IPS-15b (cell line): ENCODE measurements around the gene SEC14L6.

Source experiments
- H3K27me3 ChIP-seq: one replicate; pipeline ENCODE4 v1.6.1; 2013; ENCODE audit warnings: low read length; ENCODE audit not compliant: control insufficient read depth, insufficient read depth
- H3K36me3 ChIP-seq: one replicate; pipeline ENCODE4 v1.6.1; 2013; ENCODE audit warnings: low read length; ENCODE audit not compliant: control insufficient read depth, insufficient read depth
- H3K4me1 ChIP-seq: one replicate; pipeline ENCODE4 v1.6.1; 2013; ENCODE audit warnings: mild to moderate bottlenecking, low read length; ENCODE audit not compliant: control insufficient read depth, insufficient read depth
- H3K4me3 ChIP-seq: one replicate; pipeline ENCODE4 v1.5.1; 2013; ENCODE audit warnings: low read depth, low read length
- H3K9ac ChIP-seq: one replicate; pipeline ENCODE4 v1.6.1; 2013; ENCODE audit warnings: low read depth, mild to moderate bottlenecking, low read length
- H3K9me3 ChIP-seq: one replicate; pipeline ENCODE4 v1.6.1; 2013; ENCODE audit warnings: mild to moderate bottlenecking, low read length; ENCODE audit not compliant: control insufficient read depth, insufficient read depth

Gene SEC14L6

DNA sequence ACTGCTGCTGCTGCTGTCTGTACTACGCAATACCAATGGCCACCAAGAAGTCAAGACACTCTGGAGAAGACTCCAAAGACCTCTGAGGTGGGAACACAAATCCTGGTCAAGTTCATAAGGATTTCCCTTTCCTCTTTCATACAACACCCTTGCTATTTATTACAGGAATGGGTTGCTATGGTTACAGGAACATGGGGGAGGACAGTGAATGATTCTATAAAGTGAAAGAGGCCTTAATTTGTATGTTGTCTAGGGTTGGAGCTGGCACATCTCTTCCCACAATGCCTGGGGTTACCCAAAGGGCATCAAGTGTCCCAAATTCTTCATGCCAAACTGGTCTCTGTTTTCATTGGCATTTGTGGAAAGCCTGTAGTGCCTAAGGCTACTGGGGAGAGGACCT, 63.4 kb downstream of the SEC14L6 start:
- Histone ChIP-seq H3K9me3 (no peaks in the 10 kb centered on the region), H3K4me3 (no peak overlapping the region), H3K4me1 (no peaks in the 10 kb centered on the region), H3K9ac (no peak overlapping the region), H3K36me3 (no peaks in the 10 kb centered on the region), H3K27me3 (no peaks in the 10 kb centered on the region)

DNA sequence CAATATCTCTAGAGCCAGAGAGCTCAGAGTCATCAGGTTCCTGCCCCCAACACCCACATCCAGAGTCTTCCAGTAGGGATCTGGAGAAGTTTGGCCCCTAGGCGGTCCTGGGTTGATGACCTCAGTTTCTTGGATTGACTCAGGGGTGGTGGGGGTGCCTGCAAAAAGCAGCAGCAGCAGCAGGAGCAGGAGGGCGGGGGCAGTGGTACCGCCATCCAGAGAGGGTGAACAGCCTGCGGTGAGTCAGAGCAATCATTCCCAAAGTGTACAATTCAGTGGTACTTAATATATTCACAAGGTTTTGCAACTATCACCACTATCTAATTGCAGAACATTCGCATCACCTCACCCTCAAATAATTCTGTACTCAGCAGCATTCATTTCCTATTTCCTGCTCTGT, 64.8 kb downstream of the SEC14L6 start:
- H3K27me3 ChIP-seq: no peaks in the 10 kb centered on the region
- no peak overlapping the region for H3K9ac ChIP-seq
- no peaks in the 10 kb centered on the region for H3K9me3 ChIP-seq
- no peaks in the 10 kb centered on the region for H3K4me1 ChIP-seq
- no peaks in the 10 kb centered on the region for H3K36me3 ChIP-seq
- H3K4me3 ChIP-seq: no peak overlapping the region

DNA sequence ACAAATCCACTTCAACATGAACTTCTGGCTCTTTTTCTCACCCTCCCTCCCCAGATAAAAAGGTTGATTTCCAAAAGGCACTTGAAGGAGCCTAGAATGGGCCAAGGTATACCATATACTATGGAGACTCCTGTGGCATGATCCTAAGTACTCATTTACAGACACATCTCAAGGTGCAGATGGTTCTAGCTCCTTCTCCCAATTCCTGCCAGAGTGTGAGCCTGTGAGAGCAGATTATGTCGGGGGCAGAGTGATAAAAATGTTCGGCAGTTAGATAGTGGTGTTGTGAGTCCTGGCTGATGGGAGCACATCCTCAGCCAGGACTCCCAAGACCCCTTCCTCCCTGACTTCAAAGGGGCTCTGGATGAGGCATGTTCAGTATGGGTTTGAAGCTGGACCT, 66.6 kb downstream of the SEC14L6 start:
- Histone ChIP-seq H3K9me3 (no peaks in the 10 kb centered on the region), H3K4me3 (no peak overlapping the region), H3K9ac (no peak overlapping the region), H3K27me3 (no peaks in the 10 kb centered on the region), H3K36me3 (no peaks in the 10 kb centered on the region), H3K4me1 (no peaks in the 10 kb centered on the region)

DNA sequence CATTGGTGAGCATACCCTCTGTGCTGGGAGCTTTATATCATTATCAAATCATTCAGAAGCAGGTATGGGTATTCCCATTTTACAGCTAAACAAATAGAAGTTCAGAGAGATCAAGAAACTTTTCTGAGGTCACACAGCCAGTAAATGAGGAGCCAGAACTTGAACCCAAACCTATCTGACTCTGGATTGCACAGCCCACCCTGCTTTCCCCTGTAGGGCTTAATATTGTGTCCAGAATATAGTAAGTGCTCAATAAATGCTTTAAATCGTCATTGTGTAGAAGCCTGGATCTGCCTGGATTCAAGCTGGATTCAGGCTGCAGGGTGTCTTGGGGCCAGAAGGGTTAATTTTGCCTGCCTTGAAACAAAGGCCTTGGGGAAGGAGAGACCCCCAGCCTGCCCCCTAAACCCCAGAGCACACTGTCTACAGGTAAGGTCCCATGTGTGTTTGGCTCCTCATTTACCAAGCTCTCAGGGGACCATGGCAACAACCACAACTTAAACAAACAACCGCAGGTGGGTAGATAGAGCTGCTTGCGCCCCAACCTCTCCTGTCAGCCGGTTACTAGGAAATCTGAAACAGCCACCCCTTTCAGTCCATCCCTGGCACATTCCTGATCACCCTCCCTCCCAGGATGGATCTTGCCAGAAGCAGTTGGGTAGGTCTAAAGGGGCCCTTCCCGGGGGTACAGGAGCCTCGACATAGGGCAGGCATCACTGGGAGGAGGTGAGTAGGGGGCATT, 71.7 kb downstream of the SEC14L6 start:
- Histone ChIP-seq H3K36me3 (no peaks in the 10 kb centered on the region), H3K9me3 (no peaks in the 10 kb centered on the region), H3K9ac (no peak overlapping the region), H3K4me3 (no peak overlapping the region), H3K27me3 (no peaks in the 10 kb centered on the region), H3K4me1 (no peaks in the 10 kb centered on the region)

DNA sequence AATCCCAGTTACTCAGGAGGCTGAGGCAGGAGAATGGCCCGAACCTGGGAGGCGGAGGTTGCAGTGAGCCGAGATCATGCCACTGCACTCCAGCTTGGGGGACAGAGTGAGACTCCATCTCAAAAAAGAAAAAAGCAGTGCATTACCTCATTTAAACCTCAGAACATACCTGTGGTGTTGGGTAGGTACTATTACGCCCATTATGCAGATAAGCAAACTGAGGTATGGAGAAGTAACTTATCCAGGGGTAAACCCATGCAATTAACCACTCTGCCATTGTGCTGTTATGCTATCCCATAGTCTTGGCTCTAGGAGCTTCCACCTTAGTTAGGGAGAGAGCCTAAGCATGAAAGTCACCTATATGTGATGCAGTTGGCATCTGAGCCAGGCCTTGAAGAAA, 72.4 kb downstream of the SEC14L6 start:
- Histone ChIP-seq H3K4me3 (no peak overlapping the region), H3K27me3 (no peaks in the 10 kb centered on the region), H3K9me3 (no peaks in the 10 kb centered on the region), H3K9ac (no peak overlapping the region), H3K36me3 (no peaks in the 10 kb centered on the region), H3K4me1 (no peaks in the 10 kb centered on the region)

DNA sequence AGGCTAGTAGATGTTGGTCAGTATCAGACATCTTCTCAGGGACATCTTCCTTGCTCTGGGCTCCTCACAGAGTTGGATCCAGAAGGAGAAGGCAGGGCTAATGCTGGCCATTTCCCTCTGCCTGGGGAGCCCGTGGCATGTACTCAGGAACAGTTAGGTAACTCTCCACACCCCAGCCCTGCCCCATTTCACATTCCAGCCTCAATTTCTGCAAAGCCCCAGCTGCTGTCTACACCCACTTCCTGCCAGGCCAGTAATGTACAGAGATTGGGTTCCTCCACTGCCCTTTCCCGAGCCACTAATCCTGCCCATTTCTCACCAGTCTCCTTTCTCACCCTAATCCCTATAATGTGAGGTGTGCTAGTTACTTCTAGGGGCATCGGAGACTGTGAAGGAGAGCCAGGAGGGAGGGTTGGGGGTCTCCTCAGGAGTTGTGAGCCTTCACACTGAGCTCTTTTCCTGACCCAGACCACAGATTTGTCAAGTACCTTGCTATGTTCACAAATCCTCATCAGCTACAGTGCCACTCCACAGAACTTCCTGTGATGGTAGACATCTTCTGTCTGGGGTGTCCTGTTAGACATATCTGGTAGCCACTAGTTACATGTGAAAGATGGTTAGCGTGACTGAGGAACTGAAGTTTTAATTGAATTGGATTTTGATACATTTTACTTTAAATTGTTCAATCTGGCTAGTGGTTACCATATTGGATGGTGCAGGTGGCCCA, 73.4 kb downstream of the SEC14L6 start:
- H3K36me3 ChIP-seq: no peaks in the 10 kb centered on the region
- H3K27me3 ChIP-seq: no peaks in the 10 kb centered on the region
- H3K4me1 ChIP-seq: no peaks in the 10 kb centered on the region
- H3K9ac ChIP-seq: no peak overlapping the region
- no peaks in the 10 kb centered on the region for H3K9me3 ChIP-seq
- no peak overlapping the region for H3K4me3 ChIP-seq
